Naive B cell (primary cell): ENCODE data around the gene ARMC8. TPM values are rescaled to one million over a fixed set of nuclear protein-coding genes. Genes with fewer than 3 reads are reported as not detected.
A peak's percentile ranks its signal among the peaks of the same experiment; 100 is the strongest.

Experiments used
- ATAC-seq, 2 donors: fragments of 150-1000 bp; cut with Tn5 transposase; 2 replicates each; pipeline ENCODE4 v1.10.0; 2021; ENCODE audit warnings: low read depth in 2 of 2, mild to moderate bottlenecking in 2 of 2, moderate library complexity in 2 of 2
- DNase-seq: peaks from one replicate; pipeline ENCODE4 v3.0.0; 2022
- H3K27ac Mint-ChIP-seq, 6 donors: one replicate each; pipeline ENCODE4 v1.8.0; 2020 to 2022; ENCODE audit warnings: mild to moderate bottlenecking in 6 of 6, mixed read lengths in 6 of 6, moderate library complexity in 5 of 6, inconsistent platforms in 2 of 6
- H3K27me3 Mint-ChIP-seq, 3 donors: one replicate each; pipeline ENCODE4 v1.8.0; 2021 to 2022; ENCODE audit warnings: mixed read lengths in 3 of 3, mild to moderate bottlenecking in 1 of 3
- H3K36me3 Mint-ChIP-seq, 2 donors: one replicate each; pipeline ENCODE4 v1.8.0; 2020 to 2022; ENCODE audit warnings: mixed read lengths in 2 of 2, inconsistent platforms in 1 of 2, mild to moderate bottlenecking in 1 of 2
- H3K4me1 Mint-ChIP-seq, 3 donors: one replicate each; pipeline ENCODE4 v1.8.0; 2020 to 2022; ENCODE audit warnings: mixed read lengths in 3 of 3, inconsistent platforms in 1 of 3, mild to moderate bottlenecking in 1 of 3, moderate library complexity in 1 of 3
- H3K4me3 Mint-ChIP-seq, 8 donors: one replicate each; pipeline ENCODE4 v1.8.0; 2020 to 2022; ENCODE audit warnings: mild to moderate bottlenecking in 8 of 8, mixed read lengths in 8 of 8, moderate library complexity in 8 of 8, inconsistent platforms in 2 of 8
- H3K9me3 Mint-ChIP-seq, 7 donors: one replicate each; pipeline ENCODE4 v1.8.0; 2020 to 2022; ENCODE audit warnings: mixed read lengths in 7 of 7, mild to moderate bottlenecking in 5 of 7, inconsistent platforms in 2 of 7, moderate library complexity in 1 of 7
- polyA plus RNA-seq, 6 donors: library from polyadenylated mRNA; unstranded; fragments of 300-500 nt; fragmentation: Illumina TruSeq; gene quantifications; one replicate each; pipeline ENCODE4 v1.2.3, GENCODE V29; 2021; ENCODE audit warnings: low read depth in 6 of 6

The ARMC8 gene
- polyA plus RNA-seq, 6 donors from 2014 or later, result 47.4 to 70.5 (median 57.3) TPM

- no peak overlapping the region for H3K27ac Mint-ChIP-seq
- ATAC-seq (no peak), DNase-seq (no peak)
- no peaks in the 10 kb centered on the region for H3K36me3 Mint-ChIP-seq
- peaks cover 25 to 41% (median 26%) of the 10 kb centered on the region in 3 donors for H3K27me3 Mint-ChIP-seq
- H3K9me3 Mint-ChIP-seq, result no peaks in the 10 kb centered on the region
- peak overlapping the region in 1 of 8 donors; percentile 70 for H3K4me3 Mint-ChIP-seq
- H3K4me1 Mint-ChIP-seq, result peaks cover 12 to 14% (median 12%) of the 10 kb centered on the region in 3 donors
Observed at GRCh38 chr3:138332472-138333073, 145.5 kb downstream of the ARMC8 start.

GRCh38 chr3:138334608-138335007 is 147.5 kb downstream of the ARMC8 start:
- Mint-ChIP-seq H3K36me3 (no peaks in the 10 kb centered on the region), H3K27ac (peak overlapping the region in 1 of 6 donors; percentile 46), H3K4me3 (no peak overlapping the region), H3K27me3 (peaks cover 43 to 46% (median 44%) of the 10 kb centered on the region in 3 donors), H3K9me3 (no peaks in the 10 kb centered on the region), H3K4me1 (peaks cover 4 to 7% (median 6%) of the 10 kb centered on the region in 3 donors)
- DNase-seq (no peak), ATAC-seq (no peak)

GRCh38 chr3:138336454-138336999 is 149.4 kb downstream of the ARMC8 start:
- Mint-ChIP-seq H3K27ac (no peak overlapping the region), H3K9me3 (peaks cover 0 to 4% (median 0%) of the 10 kb centered on the region in 7 donors), H3K36me3 (no peaks in the 10 kb centered on the region), H3K4me3 (no peak overlapping the region), H3K27me3 (peaks cover 51 to 61% (median 52%) of the 10 kb centered on the region in 3 donors), H3K4me1 (no peaks in the 10 kb centered on the region)
- ATAC-seq (no peak), DNase-seq (no peak)

GRCh38 chr3:138338244-138338643 is 151.1 kb downstream of the ARMC8 start:
- H3K9me3 Mint-ChIP-seq, result peaks cover 0 to 18% (median 4%) of the 10 kb centered on the region in 7 donors
- no peak overlapping the region for H3K4me3 Mint-ChIP-seq
- H3K27me3 Mint-ChIP-seq, result peaks cover 63 to 69% (median 67%) of the 10 kb centered on the region in 3 donors
- no peaks in the 10 kb centered on the region for H3K4me1 Mint-ChIP-seq
- H3K27ac Mint-ChIP-seq, result no peak overlapping the region
- H3K36me3 Mint-ChIP-seq, result no peaks in the 10 kb centered on the region
- DNase-seq (no peak), ATAC-seq (no peak)

- peaks cover 0 to 18% (median 4%) of the 10 kb centered on the region in 7 donors for H3K9me3 Mint-ChIP-seq
- H3K36me3 Mint-ChIP-seq, result no peaks in the 10 kb centered on the region
- no peak overlapping the region for H3K27ac Mint-ChIP-seq
- no peak overlapping the region for H3K4me3 Mint-ChIP-seq
- DNase-seq, result no peak
- H3K27me3 Mint-ChIP-seq, result peaks cover 66 to 75% (median 73%) of the 10 kb centered on the region in 3 donors
- ATAC-seq, result no peak
- no peaks in the 10 kb centered on the region for H3K4me1 Mint-ChIP-seq
Observed at GRCh38 chr3:138338811-138339210, 151.7 kb downstream of the ARMC8 start.

GRCh38 chr3:138340511-138340910 is 153.4 kb downstream of the ARMC8 start:
- peaks cover 2 to 3% of the 10 kb centered on the region in 2 donors for H3K36me3 Mint-ChIP-seq
- peaks cover 0 to 18% (median 4%) of the 10 kb centered on the region in 7 donors for H3K9me3 Mint-ChIP-seq
- peak overlapping the region in 1 of 8 donors; percentile 10 for H3K4me3 Mint-ChIP-seq
- no peaks in the 10 kb centered on the region for H3K4me1 Mint-ChIP-seq
- peaks cover 65 to 81% (median 75%) of the 10 kb centered on the region in 3 donors for H3K27me3 Mint-ChIP-seq
- H3K27ac Mint-ChIP-seq, result no peak overlapping the region
- DNase-seq, result no peak
- ATAC-seq, result no peak

GRCh38 chr3:138344754-138345153 is 157.7 kb downstream of the ARMC8 start:
- Mint-ChIP-seq H3K4me1 (peaks cover 8 to 16% (median 13%) of the 10 kb centered on the region in 3 donors), H3K9me3 (peaks cover 0 to 25% (median 11%) of the 10 kb centered on the region in 7 donors), H3K4me3 (no peak overlapping the region), H3K36me3 (peaks cover 8 to 20% of the 10 kb centered on the region in 2 donors), H3K27me3 (peaks cover 66 to 83% (median 69%) of the 10 kb centered on the region in 3 donors), H3K27ac (no peak overlapping the region)
- DNase-seq, result no peak
- no peak for ATAC-seq

Other genes starting within 250 kb of the ARMC8 start
- gene CLDN18, start 177.1 kb upstream of the ARMC8 start, polyA plus RNA-seq, result not detected
- not detected for gene DZIP1L, start 71.7 kb upstream of the ARMC8 start, polyA plus RNA-seq
- gene A4GNT, start 54.9 kb upstream of the ARMC8 start, polyA plus RNA-seq, result under 1 TPM in 1 of 6 donors, not detected in 5; 0.19 TPM
- gene DBR1, start 12.4 kb upstream of the ARMC8 start, polyA plus RNA-seq, result 10 to 100 TPM in 3 of 6 donors, 1 to 10 TPM in 2, not detected in 1; 7.6 to 14.3 (median 11.9) TPM
- gene NME9, start 142.6 kb downstream of the ARMC8 start, polyA plus RNA-seq, result 1 to 10 TPM in 2 of 6 donors, under 1 TPM in 3, not detected in 1; 0.34 to 1.2 (median 0.87) TPM
- gene MRAS, start 161.3 kb downstream of the ARMC8 start, polyA plus RNA-seq, result not detected
- gene ESYT3, start 247.3 kb downstream of the ARMC8 start, polyA plus RNA-seq, result not detected